Hematopoietic multipotent progenitor cell treated with erythropoietin and hydrocortisone succinate and interleukin-3 and kit ligand, for 8 days (in vitro differentiated cells): Measurements from ENCODE around the gene SLC9A3.
"Not testable (repeated sequence)": the region's sequence is repeated elsewhere in the genome, so short reads cannot be mapped to it uniquely, and the experiment has no call there.

Experiments
- DNase-seq: peaks from one replicate; pipeline ENCODE4 v3.0.0-alpha.2; 2015

Gene SLC9A3

DNA sequence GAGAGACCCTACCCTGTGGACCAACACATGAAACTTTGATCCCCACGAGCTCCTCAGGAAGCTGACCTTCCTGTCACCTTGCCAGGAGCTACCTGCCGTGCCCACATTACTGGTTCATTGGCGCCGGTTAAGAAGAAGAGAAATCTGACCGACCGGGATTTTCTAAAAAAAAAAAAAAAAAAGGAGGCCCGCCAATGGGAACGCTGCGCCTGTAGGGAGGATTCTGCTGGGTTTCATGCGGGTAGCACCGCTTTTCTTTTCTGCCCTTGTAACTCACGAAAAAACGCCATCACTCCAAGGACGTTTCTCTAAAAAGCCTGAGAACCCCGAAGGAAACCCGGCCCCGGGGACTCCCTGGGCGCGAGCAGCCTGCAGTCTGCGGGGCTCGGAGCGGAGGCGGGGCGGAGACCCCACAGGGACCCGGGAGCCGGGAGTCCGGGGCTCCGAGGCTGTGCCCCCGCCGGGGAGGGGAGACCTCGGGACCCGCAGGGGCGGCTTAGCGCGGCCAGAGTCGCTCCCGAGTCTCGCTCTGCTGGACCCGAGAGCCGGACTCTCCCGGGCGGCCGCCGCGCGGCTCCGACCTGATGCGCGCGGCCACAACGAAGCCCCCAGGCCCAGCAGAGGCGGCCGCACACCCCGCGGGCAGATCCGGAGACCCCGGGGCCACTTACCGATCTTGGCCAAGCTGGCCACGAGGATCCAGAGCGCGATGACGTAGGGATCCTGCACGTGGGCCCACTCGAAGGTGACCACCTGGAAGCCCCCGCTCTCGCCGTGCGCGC is 617 bp downstream of the SLC9A3 start:
- no peak for DNase-seq

DNA sequence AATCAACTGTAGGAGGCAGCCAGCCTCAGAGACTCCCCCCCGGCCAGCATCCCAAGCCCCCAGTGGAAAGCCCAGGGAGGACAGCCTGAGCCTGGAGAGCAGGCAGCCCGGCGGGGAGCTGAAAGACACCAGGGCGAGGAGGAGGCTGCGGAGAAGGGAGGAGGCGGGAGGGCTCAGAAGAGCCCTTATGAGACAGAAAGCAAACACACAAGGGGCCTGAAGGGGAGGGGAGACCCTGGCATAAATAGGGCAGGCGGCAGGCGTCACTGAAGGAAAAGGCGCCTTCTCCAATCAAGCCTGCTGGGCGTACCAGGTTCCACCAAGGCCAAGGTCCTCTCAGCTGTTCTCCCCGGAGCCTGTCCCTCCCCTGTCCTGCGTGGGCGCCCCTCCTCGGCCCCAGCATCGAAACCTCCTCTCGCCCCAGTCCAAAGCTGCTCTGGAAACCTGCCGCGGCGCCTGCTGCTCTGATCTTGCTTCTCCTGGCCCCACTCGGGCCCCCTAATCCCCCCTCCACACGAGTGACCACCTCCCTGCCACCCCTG is 1.3 kb downstream of the SLC9A3 start:
- DNase-seq: no peak

GRCh38 chr5:522116-522515 is 2.1 kb downstream of the SLC9A3 start:
- DNase-seq: no peak

DNA sequence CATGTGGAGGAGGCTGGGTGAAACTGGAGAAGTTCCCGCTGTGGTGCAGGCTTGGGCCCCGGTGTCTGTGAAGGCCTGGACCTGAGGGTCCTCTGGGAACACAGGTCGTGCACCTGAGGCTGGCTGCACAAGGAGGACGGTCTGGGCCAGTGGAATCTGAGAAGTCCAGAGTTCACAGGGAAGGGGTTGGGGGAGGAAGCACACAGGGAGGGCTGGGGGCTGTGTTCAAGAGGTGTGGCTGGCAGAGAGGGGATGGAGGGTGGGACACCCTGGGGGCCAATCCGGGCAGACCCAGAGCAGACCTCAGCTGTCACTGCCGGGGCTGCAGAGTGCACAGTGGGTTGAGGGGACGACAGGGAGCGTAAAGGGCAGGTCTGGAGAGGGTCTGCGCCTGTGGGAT is 2.6 kb downstream of the SLC9A3 start:
- no peak for DNase-seq

GRCh38 chr5:520850-521226 is 3.4 kb downstream of the SLC9A3 start:
- no peak for DNase-seq

GRCh38 chr5:520196-520849 is 3.9 kb downstream of the SLC9A3 start:
- no peak for DNase-seq

GRCh38 chr5:518721-519120 is 5.5 kb downstream of the SLC9A3 start:
- DNase-seq: no peak

DNA sequence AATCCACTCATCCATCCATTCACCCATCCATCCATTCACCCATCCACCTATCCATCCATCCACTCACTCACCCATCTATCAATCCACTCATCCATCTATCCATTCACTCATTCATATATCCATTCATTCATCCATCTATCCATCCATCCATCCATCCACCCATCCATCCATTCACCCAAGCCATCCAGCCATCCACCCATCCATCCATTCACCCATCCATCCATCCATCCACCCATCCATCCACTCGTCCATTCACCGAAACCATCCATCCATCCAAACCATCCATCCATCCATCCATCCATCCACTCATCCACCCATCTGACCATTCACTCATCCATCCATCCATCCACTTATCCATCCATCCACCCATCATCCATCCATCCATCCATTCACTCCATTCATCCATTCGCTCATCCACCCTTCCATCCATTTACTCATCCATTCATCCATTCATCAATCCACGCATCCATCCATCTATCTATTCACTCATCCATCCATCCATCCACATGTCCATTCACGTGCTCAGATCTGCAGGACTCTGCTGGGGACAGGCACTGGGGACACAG is 6.6 kb downstream of the SLC9A3 start:
- no peak for DNase-seq

DNA sequence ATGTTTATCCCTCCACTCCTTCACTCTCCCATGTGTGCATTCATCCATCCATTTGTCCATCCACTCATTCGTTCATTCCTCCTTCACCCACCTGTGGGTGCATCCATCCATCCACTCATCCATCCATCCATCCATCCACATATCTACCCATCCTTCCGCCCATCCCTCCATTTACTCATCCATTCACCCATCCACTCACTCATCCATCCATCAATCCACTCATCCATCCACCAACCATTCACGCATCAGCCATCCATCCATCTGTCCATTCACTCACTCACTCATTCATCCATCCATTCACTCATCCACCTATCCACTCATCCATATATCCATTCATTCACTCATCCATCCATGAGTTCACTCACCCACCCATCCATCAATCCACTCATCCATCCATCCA is 7.3 kb downstream of the SLC9A3 start:
- no peak for DNase-seq

GRCh38 chr5:516338-516925 is 7.8 kb downstream of the SLC9A3 start:
- DNase-seq: no peak

- DNase-seq: no peak
These were observed 8.9 kb downstream of the SLC9A3 start for GRCh38 chr5:515273-515836.

DNA sequence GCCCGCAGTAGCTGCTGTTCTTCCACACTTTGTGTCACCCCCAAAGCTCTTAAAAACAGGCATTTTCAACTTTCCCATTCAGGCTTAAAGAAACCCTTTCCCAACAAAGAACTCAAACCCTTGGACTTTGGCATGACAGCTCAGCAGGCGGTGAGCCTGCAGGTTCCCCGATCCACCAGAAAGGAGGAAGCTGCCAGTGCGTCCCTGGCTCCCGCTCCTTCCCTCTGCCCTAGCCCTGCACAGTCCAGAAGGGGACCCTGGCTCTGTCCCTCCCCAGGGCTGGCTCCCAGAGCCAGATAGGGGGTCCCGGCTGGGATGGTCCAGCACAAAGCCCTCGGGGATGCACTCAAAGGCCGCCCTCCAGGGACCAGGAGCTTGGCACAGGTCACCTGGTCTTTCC is 9.6 kb downstream of the SLC9A3 start:
- DNase-seq: no peak

- no peak for DNase-seq
These were observed 10.2 kb downstream of the SLC9A3 start for GRCh38 chr5:514101-514485.

DNA sequence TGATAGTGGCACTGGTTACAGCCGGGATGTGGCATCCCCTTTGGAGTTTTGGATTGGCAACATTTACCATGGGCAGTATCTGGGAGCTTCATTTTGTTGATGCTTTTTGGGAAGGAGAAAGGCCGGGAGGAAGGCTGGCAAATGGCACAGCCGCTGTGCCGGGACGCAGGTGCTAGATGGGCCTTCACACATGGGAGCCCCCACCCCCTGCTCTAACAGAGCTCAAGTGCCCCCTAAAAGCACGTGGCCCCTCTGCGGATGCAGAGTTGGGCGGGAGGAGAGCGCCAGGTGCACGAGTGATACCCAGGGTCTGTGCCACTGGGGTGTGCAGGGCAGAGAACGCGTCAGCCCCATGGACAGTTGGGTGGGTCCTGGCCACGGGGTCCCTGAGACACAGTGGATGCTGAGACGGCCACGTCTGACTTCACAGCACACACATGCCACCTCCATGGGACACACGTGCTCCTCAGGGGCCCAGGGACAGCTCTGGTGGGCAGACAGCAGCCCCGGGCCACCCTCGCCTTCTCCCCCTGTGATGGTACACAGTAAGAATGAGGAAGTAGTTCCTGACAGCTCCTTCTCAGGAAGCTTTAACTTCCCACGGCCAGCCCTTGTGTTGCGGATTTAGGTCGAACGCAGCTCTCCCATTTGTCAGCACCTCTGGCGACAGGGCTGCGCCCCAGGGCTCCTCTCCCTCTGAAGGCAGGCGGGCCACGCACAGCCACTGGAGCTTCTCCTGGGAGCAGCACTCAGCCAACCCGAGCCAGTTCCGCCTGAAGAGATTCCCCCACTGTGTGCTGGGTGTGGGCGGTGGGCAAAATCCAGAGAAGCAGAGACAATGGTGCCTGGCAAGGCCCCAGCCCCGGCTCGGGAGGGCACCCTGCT is 10.8 kb downstream of the SLC9A3 start:
- DNase-seq: no peak

DNA sequence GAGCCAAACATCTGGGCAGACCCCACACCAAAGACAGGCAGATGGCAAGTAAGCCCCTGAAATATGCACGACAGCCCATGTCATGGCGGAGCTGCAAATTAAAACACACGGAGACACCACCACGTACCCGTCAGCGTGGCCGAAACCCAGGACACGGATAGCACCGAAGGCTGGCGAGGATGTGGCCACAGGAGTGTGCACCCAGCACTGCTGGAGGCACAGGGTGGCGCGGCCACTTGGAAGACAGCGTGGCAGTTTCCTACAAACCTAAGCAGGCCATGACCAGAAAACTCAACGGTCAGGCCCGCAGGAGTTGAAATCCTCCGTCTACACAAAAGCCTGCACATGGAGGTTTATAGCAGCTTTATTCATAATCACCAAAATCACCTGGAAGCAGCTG is 12.8 kb downstream of the SLC9A3 start:
- no peak for DNase-seq

DNA sequence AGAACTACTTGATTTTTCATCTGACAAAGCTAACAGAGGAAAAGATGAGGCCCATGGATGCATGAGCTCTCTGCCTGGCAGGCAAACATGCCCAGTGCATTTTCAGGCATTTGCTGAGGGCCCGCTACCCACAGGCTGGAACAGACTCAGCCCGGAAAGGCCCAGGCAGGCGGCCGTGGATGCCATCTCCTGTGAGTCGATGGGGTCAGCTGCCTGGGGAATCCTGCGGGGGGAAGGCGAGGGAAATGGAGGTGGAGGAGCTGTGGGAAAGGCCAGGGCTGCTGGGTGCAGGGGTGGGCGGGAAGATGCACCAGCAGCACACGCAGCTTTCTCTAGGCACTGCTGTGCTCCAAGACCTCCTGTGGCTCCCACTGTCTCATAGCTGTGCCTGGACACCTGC is 13.7 kb downstream of the SLC9A3 start:
- no peak for DNase-seq

- DNase-seq: no peak
These were observed 14.6 kb downstream of the SLC9A3 start for GRCh38 chr5:509611-510185.

GRCh38 chr5:507986-508575 is 16.2 kb downstream of the SLC9A3 start:
- DNase-seq: not testable (repeated sequence)

- DNase-seq: no peak
These were observed 18.2 kb downstream of the SLC9A3 start for GRCh38 chr5:505951-506525.

- DNase-seq: no peak
These were observed 19.7 kb downstream of the SLC9A3 start for GRCh38 chr5:504326-505154.
